Kidney (tissue), 14 donors: ENCODE data around the gene NISCH. TPM values are rescaled to one million over a fixed set of nuclear protein-coding genes. Genes with fewer than 3 reads are reported as not detected.

Experiments used
- DNase-seq, 5 donors: peaks; one replicate each; pipeline ENCODE4 v3.0.0-alpha.2; 2013 to 2020
- FAIRE-seq: peaks from 2 replicates; lab custom pipeline; 2012; peaks lifted over from hg19 to GRCh38; lab: Jason Lieb, UNC
- H3K27ac ChIP-seq, 2 donors: one replicate each; pipeline ENCODE4 v1.7.0; 2013; ENCODE audit warnings: low read depth in 2 of 2, low read length in 2 of 2, inconsistent platforms in 1 of 2
- H3K27me3 ChIP-seq: one replicate; pipeline ENCODE4 v1.7.1; 2013; ENCODE audit warnings: low read length, inconsistent platforms; ENCODE audit not compliant: control insufficient read depth, insufficient read depth
- H3K36me3 ChIP-seq, 3 donors: one replicate each; pipeline versions ENCODE4 v1.7.0 to v1.7.1; 2013; ENCODE audit warnings: low read length in 3 of 3, control low read depth in 1 of 3, inconsistent platforms in 1 of 3; ENCODE audit not compliant: insufficient read depth in 3 of 3, control insufficient read depth in 2 of 3
- H3K4me1 ChIP-seq, 3 donors: one replicate each; pipeline versions ENCODE4 v1.7.0 to v1.7.1; 2013; ENCODE audit warnings: low read length in 3 of 3, inconsistent platforms in 1 of 3, low read depth in 1 of 3; ENCODE audit not compliant: control insufficient read depth in 2 of 3, insufficient read depth in 2 of 3
- H3K4me3 ChIP-seq, 3 donors: one replicate each; pipeline versions ENCODE4 v1.7.0 to v1.8.1; 2013; ENCODE audit warnings: low read length in 3 of 3, control low read depth in 1 of 3, inconsistent platforms in 1 of 3
- H3K9ac ChIP-seq, 3 donors: one replicate each; pipeline versions ENCODE4 v1.7.0 to v1.7.1; 2013; ENCODE audit warnings: low read length in 3 of 3, control low read depth in 1 of 3, inconsistent platforms in 1 of 3
- H3K9me3 ChIP-seq, 3 donors: one replicate each; pipeline versions ENCODE4 v1.7.0 to v1.7.1; 2013; ENCODE audit warnings: low read length in 3 of 3, control low read depth in 1 of 3, inconsistent platforms in 1 of 3; ENCODE audit not compliant: control insufficient read depth in 2 of 3, insufficient read depth in 1 of 3
- intact Hi-C: fragments of 100-400 bp; cut with DNase I; formaldehyde crosslinking; loops from one replicate; pipeline ENCODE4 v1.11.1; 2022
- polyA plus RNA-seq: library from polyadenylated mRNA; stranded (reverse); fragments of 350-450 nt; fragmentation: Illumina TruSeq; extraction: RNeasy Lipid Tissue Mini Kit (QIAGEN cat#74804); gene quantifications from one replicate; pipeline ENCODE4 v1.2.3, GENCODE V29; 2014; ENCODE audit warnings: low read depth, low replicate concordance; ENCODE audit not compliant: insufficient read depth
- total RNA-seq: library from RNA; stranded (reverse); fragmentation: NEBNext Ultra II Directional; extraction: Animal tissue kit (Norgen Biotek cat#: 25700); gene quantifications from one replicate; pipeline ENCODE4 v1.2.1, GENCODE V29; 2021
- TF ChIP-seq, protein P1 (sequence below): IDR thresholded peaks from 3 replicates; pipeline ENCODE4 v1.5.1; 2012; ENCODE audit warnings: mild to moderate bottlenecking, moderate library complexity, borderline replicate concordance; ENCODE audit not compliant: insufficient read depth; ENCODE audit errors: extremely low read depth
- donor health status: control.
- donor health status: control.
- donor health status: control.
- donor health status: control.
- donor health status: control.
- donor health status: DM: yes; HTN: yes; CAD: no.
- donor health status: Normal renal cell carcinoma (clear cell type).

The NISCH gene
- total and polyA plus RNA-seq, 2 donors from 2014 or later: 36.1 to 98.7 TPM

DNA sequence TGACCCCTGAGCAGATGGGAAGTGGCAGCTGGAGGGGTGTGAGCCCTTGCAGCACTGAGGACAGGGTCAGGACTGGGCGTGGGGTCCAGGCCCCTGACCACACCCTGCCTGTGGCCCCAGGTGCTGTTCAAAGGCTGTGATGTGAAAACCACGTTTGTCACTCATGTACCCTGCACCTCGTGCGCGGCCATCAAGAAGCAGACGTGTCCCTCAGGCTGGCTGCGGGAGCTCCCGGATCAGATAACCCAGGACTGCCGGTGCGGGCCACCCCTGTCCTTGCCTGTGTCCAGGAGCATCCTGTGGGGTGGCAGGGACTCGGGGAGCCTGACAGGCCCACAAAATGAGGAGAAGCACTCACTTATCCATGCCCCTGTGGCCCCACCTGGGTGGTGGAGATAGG lies 45.6 kb downstream of the NISCH start:
- no peaks in the 10 kb centered on the region for H3K36me3 ChIP-seq
- no peaks in the 10 kb centered on the region for H3K9me3 ChIP-seq
- H3K4me1 ChIP-seq: peaks cover 0 to 6% (median 0%) of the 10 kb centered on the region in 3 donors
- H3K27me3 ChIP-seq: no peaks in the 10 kb centered on the region
- H3K27ac ChIP-seq: no peak overlapping the region
- intact Hi-C loops: no loop called here
- no peak for FAIRE-seq
- H3K9ac ChIP-seq: no peak overlapping the region
- no peak for DNase-seq
- TF ChIP-seq, protein P1, sequence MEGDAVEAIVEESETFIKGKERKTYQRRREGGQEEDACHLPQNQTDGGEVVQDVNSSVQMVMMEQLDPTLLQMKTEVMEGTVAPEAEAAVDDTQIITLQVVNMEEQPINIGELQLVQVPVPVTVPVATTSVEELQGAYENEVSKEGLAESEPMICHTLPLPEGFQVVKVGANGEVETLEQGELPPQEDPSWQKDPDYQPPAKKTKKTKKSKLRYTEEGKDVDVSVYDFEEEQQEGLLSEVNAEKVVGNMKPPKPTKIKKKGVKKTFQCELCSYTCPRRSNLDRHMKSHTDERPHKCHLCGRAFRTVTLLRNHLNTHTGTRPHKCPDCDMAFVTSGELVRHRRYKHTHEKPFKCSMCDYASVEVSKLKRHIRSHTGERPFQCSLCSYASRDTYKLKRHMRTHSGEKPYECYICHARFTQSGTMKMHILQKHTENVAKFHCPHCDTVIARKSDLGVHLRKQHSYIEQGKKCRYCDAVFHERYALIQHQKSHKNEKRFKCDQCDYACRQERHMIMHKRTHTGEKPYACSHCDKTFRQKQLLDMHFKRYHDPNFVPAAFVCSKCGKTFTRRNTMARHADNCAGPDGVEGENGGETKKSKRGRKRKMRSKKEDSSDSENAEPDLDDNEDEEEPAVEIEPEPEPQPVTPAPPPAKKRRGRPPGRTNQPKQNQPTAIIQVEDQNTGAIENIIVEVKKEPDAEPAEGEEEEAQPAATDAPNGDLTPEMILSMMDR: no peak
- no peak overlapping the region for H3K4me3 ChIP-seq

DNA sequence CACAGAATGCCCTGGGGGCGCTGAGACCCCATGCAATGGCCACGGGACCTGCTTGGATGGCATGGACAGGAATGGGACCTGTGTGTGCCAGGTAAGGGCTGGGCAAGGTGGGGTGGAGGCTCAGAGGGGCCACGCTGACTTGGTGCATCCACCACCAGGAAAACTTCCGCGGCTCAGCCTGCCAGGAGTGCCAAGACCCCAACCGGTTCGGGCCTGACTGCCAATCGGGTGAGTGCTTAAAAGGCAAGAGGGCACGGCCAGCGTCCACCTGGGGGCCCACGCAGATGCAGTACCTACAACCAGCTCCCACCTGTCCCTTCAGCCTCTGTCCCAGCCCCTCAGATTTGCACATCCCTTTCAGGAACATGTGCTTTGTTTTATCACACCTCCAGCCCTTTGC lies 46.6 kb downstream of the NISCH start:
- Histone ChIP-seq H3K4me3 (no peak overlapping the region), H3K27me3 (no peaks in the 10 kb centered on the region), H3K36me3 (no peaks in the 10 kb centered on the region), H3K9ac (no peak overlapping the region), H3K4me1 (peaks cover 0 to 3% (median 0%) of the 10 kb centered on the region in 3 donors), H3K27ac (no peak overlapping the region), H3K9me3 (no peaks in the 10 kb centered on the region)
- FAIRE-seq (no peak), DNase-seq (no peak)
- TF ChIP-seq, protein P1: no peak
- intact Hi-C loops: no loop called here

DNA sequence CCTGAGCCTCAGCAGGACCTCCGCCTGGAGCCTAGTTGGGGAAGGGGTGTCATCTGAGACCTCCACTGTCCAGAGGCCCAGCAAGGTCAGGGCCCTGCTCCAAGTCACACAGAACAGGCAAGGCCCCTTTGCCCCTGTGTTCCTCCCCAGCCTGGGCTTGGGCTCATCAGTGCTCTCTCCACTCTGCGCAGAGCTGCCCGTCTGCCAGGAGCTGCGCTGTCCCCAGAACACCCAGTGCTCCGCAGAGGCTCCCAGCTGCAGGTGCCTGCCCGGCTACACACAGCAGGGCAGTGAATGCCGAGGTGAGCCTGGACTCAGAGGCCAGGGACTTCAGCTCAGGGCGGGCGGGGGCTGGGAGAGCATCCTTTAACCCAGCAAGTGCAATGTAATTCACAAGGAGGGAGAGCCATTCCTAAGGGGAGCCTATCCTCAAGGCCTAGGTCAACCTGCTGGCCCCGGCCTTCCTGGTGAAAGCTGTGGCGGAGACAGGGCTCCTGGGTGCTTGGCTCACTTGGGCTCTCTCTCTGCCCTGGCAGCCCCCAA lies 47.5 kb downstream of the NISCH start:
- intact Hi-C loops: no loop called here
- H3K4me1 ChIP-seq: peaks cover 0 to 3% (median 0%) of the 10 kb centered on the region in 3 donors
- no peak for FAIRE-seq
- no peaks in the 10 kb centered on the region for H3K9me3 ChIP-seq
- no peak overlapping the region for H3K9ac ChIP-seq
- H3K27me3 ChIP-seq: no peaks in the 10 kb centered on the region
- H3K36me3 ChIP-seq: no peaks in the 10 kb centered on the region
- H3K27ac ChIP-seq: no peak overlapping the region
- TF ChIP-seq, protein P1: no peak
- DNase-seq: no peak
- H3K4me3 ChIP-seq: no peak overlapping the region
